Left ventricle myocardium inferior (tissue), 1 donor: Measurements from ENCODE around the gene FAM163B. TPM values are rescaled to one million over a fixed set of nuclear protein-coding genes. Genes with fewer than 3 reads are reported as not detected.

Source experiments
- DNase-seq: peaks from one replicate; pipeline ENCODE4 v3.0.0-alpha.2; 2020
- H3K27ac ChIP-seq: fragments of 200-600 bp; replicated peaks from 2 replicates; pipeline ENCODE4 v1.8.0; 2021
- H3K27me3 ChIP-seq: fragments of 200-600 bp; 2 replicates; pipeline ENCODE4 v1.8.0; 2021; ENCODE audit warnings: low read depth
- H3K36me3 ChIP-seq: fragments of 200-600 bp; 2 replicates; pipeline ENCODE4 v1.8.0; 2021
- H3K4me1 ChIP-seq: fragments of 200-600 bp; 2 replicates; pipeline ENCODE4 v1.8.0; 2021
- H3K4me3 ChIP-seq: fragments of 200-600 bp; 2 replicates; pipeline ENCODE4 v1.8.0; 2021; ENCODE audit warnings: mild to moderate bottlenecking, moderate library complexity
- H3K9me3 ChIP-seq: fragments of 200-600 bp; replicated peaks from 2 replicates; pipeline ENCODE4 v1.8.0; 2021
- CTCF ChIP-seq: fragments of 200-600 bp; IDR thresholded peaks from 2 replicates; pipeline ENCODE4 v1.8.0; 2021; ENCODE audit warnings: antibody characterized with exemption, mild to moderate bottlenecking, borderline replicate concordance
- intact Hi-C: fragments of 100-400 bp; cut with micrococcal nuclease; formaldehyde crosslinking; loops from one replicate; pipeline ENCODE4 v1.11.0; 2022
- total RNA-seq: library from RNA; stranded (reverse); fragmentation: NEBNext Ultra II Directional; extraction: Animal tissue kit (Norgen Biotek cat#: 25700); gene quantifications from one replicate; pipeline ENCODE4 v1.2.1, GENCODE V29; 2021
- donor health status: DM: no; HTN: yes; CAD: no; lungs with severe emphysema.

Gene FAM163B
- total RNA-seq, 1 donor from 2014 or later, result not detected

- H3K9me3 ChIP-seq, result no peaks in the 10 kb centered on the region
- H3K27ac ChIP-seq, result no peak overlapping the region
- H3K4me3 ChIP-seq, result no peak overlapping the region
- no peak for TF ChIP-seq CTCF
- no peaks in the 10 kb centered on the region for H3K27me3 ChIP-seq
- H3K4me1 ChIP-seq, result peaks cover 58% of the 10 kb centered on the region
- DNase-seq, result no peak
- intact Hi-C loops, result no loop called here
- H3K36me3 ChIP-seq, result peaks cover 3% of the 10 kb centered on the region
Observed at GRCh38 chr9:133543772-133544467, 65.3 kb downstream of the FAM163B start.

GRCh38 chr9:133542002-133542401 lies 67.2 kb downstream of the FAM163B start:
- Histone ChIP-seq H3K4me3 (no peak overlapping the region), H3K27me3 (no peaks in the 10 kb centered on the region), H3K27ac (no peak overlapping the region), H3K9me3 (no peaks in the 10 kb centered on the region), H3K4me1 (peaks cover 74% of the 10 kb centered on the region), H3K36me3 (peaks cover under 1% of the 10 kb centered on the region)
- intact Hi-C loops, result no loop called here
- DNase-seq, result no peak
- TF ChIP-seq CTCF, result no peak

- intact Hi-C loops, result no loop called here
- peak; percentile 17 for TF ChIP-seq CTCF
- no peak for DNase-seq
- H3K4me1 ChIP-seq, result peaks cover 71% of the 10 kb centered on the region
- H3K4me3 ChIP-seq, result no peak overlapping the region
- peak overlapping the region; percentile 85 for H3K27ac ChIP-seq
- no peaks in the 10 kb centered on the region for H3K36me3 ChIP-seq
- H3K9me3 ChIP-seq, result no peaks in the 10 kb centered on the region
- H3K27me3 ChIP-seq, result no peaks in the 10 kb centered on the region
Observed at GRCh38 chr9:133540698-133541025, 68.5 kb downstream of the FAM163B start.

GRCh38 chr9:133539991-133540697 lies 69.0 kb downstream of the FAM163B start:
- Histone ChIP-seq H3K4me3 (peak overlapping the region; percentile 57), H3K36me3 (no peaks in the 10 kb centered on the region), H3K27me3 (peaks cover 2% of the 10 kb centered on the region), H3K4me1 (peaks cover 71% of the 10 kb centered on the region), H3K9me3 (no peaks in the 10 kb centered on the region), H3K27ac (peak overlapping the region; percentile 85)
- DNase-seq, result no peak
- TF ChIP-seq CTCF, result no peak
- intact Hi-C loops, result loop anchor here (10.0 kb wide), 1 partner anchor 185 kb away; no protein-coding TSS in a partner anchor

GRCh38 chr9:133538851-133539833 lies 70.0 kb downstream of the FAM163B start:
- intact Hi-C loops, result loop anchor here (10.0 kb wide), 1 partner anchor 186 kb away; no protein-coding TSS in a partner anchor
- peaks cover 6% of the 10 kb centered on the region for H3K27me3 ChIP-seq
- peak; percentile 78 for DNase-seq
- no peaks in the 10 kb centered on the region for H3K36me3 ChIP-seq
- H3K4me3 ChIP-seq, result peak overlapping the region; percentile 57
- TF ChIP-seq CTCF, result no peak
- H3K9me3 ChIP-seq, result no peaks in the 10 kb centered on the region
- H3K27ac ChIP-seq, result peak overlapping the region; percentile 85
- peaks cover 71% of the 10 kb centered on the region for H3K4me1 ChIP-seq
